Hindlimb muscle (tissue), 1 donor: ENCODE results near the gene HSPA6. TPM values are rescaled to one million over a fixed set of nuclear protein-coding genes. Genes with fewer than 3 reads are reported as not detected.
"Not testable (repeated sequence)": the region's sequence is repeated elsewhere in the genome, so short reads cannot be mapped to it uniquely, and the experiment has no call there.

Experiments
- DNase-seq: peaks from one replicate; pipeline ENCODE4 v3.0.0-alpha.2; 2013
- polyA plus RNA-seq: library from polyadenylated mRNA; unstranded; fragments of 120-200 nt; gene quantifications from one replicate; pipeline ENCODE4 v1.2.1, GENCODE V29; 2013; ENCODE audit not compliant: insufficient read length

Gene HSPA6
- polyA plus RNA-seq, 1 donor, result 0.67 TPM

DNA sequence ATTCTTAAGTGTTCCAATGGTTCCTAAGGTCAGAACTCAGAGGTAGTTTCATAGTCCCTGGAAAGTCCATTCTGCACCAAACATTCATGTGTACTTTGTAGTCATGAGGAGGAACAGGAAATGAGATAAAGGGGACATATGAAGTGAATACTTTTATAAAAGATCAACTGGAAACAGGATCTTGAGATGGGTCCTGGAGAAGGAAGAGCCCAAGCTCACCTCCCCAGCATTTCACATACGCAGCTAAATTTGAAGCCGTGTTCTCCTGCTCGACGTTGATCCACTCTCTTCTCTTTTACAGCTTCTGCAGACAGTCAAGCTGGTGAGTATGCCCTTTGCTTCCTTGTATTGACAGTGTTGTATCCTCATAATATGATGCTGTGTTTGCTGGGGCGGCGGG is 18.7 kb upstream of the HSPA6 start:
- no peak for DNase-seq

DNA sequence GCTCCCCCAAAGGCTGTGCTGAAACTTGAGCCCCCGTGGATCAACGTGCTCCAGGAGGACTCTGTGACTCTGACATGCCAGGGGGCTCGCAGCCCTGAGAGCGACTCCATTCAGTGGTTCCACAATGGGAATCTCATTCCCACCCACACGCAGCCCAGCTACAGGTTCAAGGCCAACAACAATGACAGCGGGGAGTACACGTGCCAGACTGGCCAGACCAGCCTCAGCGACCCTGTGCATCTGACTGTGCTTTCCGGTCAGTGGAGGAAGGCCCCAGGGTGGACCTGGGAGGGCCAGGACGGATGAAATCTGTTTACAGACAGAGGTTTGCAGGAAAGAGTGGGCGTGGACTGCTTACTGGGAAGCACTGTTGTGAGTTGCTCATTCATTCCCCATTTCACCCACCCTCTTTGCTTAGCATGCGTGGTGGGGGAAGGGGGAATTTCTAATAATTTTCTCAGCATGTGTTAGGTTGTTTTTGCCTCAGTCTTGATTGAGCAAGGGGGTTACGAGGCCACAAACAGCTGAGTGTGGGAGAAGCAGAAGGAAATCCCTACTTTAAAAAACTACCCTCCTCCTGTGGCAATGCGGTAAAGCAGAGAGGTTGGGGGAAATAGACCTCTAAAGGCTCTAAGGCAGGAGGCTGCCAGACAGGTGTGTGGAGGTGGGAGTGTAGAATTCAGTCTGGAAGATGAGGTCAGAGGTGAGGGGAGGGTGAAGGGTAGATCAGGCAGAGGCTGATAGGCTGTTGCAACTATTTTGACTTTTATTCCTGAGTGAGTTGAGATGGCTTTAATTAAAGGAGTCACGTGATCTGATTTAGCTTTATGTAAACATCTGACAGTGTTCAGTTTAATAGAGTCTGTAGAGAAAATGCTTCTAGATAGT is 17.8 kb upstream of the HSPA6 start:
- DNase-seq, result no peak

DNA sequence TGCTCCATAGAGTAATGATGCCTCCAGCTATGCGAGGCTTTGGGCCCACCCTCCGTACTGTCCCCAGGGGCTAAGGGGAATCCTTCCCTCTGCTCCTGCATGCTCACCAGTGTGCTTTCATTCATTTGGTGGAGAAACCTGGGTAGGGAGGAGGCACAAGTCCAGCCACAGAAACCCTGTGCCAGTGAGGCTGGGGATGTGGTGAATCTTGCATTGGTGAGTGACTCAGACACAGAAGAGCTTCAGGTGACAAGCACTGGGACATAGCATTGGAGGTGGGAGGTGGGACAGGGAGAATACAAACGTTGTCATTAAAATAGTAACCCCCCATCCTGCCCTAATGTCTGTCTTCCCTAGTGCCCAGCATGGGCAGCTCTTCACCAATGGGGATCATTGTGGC is 13.9 kb upstream of the HSPA6 start:
- no peak for DNase-seq

DNA sequence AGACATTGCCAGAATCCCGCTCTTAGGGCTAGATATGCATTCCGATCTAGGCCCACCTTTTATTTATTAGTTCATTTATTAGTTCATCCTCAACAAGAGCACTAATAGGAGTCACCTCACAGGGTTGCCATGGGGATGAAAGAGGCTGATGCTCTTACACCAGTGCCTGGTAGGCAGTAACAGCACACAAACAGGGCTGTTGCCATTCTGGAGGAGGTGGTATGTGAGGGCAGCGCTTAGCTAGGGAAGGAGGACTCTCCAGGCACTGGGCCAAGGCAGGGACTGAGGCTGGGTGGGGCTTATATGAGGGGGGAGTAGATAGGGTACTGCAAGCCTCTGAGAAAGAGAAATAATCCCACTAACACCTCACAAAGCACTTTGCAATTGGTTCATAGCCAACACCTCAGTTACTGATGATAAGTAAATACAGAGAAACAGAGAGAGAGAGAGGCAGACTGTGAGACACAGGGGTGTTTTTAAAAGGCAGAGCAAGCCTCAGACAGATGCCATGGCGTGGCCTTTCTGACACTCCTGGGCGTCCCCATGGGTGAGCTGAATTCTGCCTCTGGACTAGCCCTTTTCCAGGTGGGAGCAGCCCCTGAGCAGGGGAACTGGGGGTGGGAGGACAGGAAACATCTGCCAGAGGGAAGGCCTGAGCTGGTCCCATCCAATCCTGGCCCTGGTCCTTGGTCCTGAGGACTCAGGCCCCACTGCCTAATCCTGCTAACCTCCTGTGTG is 13.2 kb upstream of the HSPA6 start:
- DNase-seq, result no peak

DNA sequence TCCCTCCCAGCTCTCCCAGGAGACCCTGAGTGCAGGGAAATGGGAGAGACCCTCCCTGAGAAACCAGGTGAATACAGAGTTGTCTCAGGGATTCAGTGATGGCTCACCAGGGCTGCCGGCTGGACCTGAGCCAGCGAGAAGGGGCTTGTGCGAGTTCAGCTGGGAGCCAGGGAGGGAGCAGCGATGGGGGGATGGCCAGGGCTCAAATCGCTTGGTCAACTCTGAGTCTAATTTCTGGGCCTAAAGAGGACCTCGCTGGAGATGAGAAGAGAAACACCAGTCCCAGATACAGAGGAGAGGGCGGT is 12.6 kb upstream of the HSPA6 start:
- no peak for DNase-seq

DNA sequence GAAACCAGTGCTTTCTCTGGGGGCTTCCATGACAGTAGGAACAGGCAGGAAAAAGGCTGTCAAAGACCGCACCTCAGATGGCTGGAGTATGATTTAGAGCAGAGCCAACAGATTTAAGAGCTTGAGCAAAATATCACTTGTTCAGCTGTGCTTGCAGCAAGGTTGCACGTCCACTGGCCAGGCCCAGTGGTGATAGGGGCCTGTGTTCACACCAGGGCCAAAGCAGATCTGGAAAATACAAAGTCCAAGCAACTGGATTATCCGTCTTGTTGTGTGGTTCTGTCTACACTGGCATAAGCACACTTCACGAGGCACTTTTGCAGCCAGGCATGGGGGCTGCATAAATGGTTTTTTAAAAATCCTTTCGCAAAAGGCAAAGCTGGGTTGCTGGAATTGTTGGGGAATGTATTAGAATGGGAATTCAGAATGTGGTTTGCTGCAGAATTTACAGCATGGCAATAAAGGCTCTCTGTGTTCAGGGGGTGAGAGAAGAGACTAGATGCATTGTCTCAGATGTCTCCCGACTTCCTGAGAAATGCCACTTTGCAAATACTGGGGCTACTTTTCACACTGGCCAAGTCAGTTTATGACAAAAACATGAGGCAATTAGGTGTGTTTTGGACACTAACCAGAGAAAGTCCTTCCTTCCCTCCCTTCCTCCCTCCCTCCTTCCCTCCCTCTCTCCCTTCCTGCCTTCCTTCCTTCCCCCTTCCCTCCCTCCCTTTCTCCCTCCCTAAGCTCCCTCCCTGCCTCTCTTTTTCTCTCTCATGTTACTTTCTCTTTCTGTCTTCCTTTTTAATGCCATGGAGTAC is 11.5 kb upstream of the HSPA6 start:
- not testable (repeated sequence) for DNase-seq

DNA sequence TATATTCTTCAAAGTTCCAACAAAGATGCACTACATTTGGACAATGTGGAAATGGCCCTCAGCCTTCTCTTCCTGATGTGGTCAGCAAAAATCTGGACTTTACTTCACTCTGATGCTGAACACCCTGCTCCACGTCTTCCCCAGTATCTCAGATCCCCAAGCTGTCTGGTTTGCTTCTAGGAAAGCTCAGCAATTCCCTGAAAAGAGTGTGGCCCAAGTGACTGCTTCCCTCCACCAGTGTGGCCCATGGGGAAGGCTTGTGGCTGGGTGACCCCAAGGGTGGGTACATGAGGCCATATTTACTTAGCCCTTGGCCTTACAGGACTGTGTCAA is 10.9 kb upstream of the HSPA6 start:
- DNase-seq, result not testable (repeated sequence)

DNA sequence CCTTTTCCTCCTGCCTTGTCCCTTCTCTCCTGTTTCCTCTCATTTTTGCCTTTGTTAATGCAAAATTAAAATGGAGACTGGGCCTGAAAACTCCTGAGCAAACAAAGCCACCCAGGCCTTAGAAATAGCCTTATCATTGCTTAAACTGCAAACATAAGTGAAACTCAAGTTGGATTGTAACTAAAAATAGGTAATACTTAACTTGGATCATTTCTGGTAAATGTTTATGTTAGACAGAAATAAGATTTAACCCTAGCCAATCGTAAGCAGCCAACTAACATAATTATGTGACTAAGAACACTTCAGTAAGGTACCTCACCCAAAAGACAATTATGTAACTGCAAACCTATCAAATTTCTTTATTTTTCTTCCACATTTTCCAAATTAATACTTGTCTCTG is 10.4 kb upstream of the HSPA6 start:
- not testable (repeated sequence) for DNase-seq

DNA sequence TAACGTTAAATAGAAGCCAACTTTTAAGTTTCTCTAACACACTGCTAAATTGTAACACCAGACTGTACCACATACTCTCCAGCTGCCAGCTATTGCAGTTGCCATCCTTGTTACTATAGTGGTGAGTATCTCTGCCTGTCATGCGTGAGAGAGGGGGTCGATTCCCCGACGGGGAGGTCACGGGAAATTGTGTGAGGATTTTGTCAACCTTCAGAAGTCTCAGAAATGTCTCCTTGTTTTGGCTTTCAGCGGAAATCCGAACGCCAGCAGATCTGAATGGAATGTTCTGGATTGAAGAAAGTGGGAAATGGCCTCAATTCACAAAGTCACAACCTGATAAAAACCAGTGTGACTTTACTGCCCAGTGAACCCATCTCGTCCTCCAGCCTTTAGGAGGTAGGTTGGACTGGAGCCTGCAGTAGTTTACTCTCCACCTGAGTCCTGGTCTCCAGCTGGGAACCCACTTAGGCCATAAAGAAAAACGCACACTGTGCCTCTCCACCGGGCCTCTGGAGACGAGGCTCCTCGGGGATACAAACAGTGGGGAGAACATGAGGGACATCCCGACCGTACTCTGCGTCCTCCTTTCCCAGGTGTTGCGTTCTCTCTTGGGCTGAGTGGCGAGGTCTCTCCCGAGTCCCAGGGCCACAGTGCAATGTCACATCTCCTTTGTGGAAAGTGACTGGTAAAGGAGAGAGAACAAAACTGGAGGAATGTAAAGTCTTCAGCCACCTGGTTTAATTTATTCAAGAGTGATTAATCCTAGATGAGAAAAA is 1.1 kb upstream of the HSPA6 start:
- DNase-seq, result not testable (repeated sequence)

DNA sequence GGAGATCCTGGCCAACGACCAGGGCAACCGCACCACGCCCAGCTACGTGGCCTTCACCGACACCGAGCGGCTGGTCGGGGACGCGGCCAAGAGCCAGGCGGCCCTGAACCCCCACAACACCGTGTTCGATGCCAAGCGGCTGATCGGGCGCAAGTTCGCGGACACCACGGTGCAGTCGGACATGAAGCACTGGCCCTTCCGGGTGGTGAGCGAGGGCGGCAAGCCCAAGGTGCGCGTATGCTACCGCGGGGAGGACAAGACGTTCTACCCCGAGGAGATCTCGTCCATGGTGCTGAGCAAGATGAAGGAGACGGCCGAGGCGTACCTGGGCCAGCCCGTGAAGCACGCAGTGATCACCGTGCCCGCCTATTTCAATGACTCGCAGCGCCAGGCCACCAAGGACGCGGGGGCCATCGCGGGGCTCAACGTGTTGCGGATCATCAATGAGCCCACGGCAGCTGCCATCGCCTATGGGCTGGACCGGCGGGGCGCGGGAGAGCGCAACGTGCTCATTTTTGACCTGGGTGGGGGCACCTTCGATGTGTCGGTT is 477 bp downstream of the HSPA6 start:
- DNase-seq, result not testable (repeated sequence)

DNA sequence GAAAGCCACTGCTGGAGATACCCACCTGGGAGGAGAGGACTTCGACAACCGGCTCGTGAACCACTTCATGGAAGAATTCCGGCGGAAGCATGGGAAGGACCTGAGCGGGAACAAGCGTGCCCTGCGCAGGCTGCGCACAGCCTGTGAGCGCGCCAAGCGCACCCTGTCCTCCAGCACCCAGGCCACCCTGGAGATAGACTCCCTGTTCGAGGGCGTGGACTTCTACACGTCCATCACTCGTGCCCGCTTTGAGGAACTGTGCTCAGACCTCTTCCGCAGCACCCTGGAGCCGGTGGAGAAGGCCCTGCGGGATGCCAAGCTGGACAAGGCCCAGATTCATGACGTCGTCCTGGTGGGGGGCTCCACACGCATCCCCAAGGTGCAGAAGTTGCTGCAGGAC is 981 bp downstream of the HSPA6 start:
- DNase-seq, result not testable (repeated sequence)

DNA sequence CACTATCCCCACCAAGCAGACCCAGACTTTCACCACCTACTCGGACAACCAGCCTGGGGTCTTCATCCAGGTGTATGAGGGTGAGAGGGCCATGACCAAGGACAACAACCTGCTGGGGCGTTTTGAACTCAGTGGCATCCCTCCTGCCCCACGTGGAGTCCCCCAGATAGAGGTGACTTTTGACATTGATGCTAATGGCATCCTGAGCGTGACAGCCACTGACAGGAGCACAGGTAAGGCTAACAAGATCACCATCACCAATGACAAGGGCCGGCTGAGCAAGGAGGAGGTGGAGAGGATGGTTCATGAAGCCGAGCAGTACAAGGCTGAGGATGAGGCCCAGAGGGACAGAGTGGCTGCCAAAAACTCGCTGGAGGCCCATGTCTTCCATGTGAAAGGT is 1.6 kb downstream of the HSPA6 start:
- not testable (repeated sequence) for DNase-seq

DNA sequence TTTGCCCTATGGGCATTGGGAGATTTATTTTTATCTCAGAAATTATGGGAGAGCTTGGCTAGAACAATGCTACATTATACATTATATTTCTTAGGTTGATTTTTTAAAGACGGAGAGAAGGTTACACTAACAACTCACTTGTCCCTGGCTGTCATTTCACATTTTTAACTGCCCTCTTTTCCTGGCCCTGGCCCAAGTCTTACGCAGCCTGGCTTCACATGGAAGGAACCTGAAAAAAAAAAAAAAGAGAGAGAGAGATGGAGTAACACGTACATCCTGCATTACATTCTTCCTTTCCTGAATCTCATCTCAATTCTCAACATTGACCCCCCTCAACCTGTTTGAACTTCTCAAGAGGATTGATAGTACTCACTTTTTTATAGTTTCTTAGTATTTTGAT is 4.2 kb downstream of the HSPA6 start:
- DNase-seq, result not testable (repeated sequence)

DNA sequence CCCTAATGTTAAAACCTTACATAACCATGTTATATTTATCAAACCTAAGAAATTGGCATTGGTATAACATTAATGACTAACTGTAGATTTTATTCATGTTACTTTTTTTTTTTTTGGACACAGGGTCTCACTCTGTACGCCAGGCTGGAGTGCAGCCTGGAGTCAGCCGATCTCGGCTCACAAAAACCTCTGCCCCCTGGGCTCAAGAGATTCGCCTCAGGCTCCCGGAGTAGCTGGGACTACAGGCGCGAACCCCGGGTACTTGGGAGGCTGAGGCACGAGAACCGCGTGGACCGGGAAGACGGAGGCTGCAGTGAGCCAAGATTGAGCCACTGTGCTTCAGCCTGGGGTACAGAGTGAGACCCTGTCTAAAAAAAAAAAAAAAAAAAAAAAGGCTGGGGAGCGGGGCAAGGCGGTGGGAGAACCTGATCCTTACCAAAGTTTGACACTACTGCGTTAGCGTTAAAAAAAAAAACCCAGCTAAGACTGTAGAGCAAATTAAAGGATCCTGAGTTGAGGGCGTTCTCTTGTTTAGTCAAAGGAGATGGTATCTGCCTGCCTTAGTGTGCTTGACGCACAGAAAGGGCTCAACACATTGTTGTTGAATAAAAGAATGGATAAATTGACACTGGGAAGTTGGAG is 5.2 kb downstream of the HSPA6 start:
- not testable (repeated sequence) for DNase-seq

DNA sequence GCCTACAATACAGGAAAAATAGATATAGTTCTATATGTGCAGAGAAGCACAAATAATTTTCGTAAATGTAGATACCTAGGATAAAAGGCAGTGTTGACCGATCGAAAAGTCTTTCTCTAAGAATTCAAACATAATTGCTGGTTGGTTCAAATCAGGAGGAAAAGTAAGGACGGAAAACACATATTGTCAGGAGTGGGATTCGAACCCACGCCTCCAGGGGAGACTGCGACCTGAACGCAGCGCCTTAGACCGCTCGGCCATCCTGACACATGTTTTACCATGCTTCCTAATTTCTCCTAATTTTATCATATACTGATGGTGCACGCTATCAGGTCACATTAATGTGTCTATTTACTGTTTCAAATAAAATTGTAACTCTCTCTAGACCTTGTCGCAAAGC is 5.8 kb downstream of the HSPA6 start:
- DNase-seq, result peak; percentile 75

DNA sequence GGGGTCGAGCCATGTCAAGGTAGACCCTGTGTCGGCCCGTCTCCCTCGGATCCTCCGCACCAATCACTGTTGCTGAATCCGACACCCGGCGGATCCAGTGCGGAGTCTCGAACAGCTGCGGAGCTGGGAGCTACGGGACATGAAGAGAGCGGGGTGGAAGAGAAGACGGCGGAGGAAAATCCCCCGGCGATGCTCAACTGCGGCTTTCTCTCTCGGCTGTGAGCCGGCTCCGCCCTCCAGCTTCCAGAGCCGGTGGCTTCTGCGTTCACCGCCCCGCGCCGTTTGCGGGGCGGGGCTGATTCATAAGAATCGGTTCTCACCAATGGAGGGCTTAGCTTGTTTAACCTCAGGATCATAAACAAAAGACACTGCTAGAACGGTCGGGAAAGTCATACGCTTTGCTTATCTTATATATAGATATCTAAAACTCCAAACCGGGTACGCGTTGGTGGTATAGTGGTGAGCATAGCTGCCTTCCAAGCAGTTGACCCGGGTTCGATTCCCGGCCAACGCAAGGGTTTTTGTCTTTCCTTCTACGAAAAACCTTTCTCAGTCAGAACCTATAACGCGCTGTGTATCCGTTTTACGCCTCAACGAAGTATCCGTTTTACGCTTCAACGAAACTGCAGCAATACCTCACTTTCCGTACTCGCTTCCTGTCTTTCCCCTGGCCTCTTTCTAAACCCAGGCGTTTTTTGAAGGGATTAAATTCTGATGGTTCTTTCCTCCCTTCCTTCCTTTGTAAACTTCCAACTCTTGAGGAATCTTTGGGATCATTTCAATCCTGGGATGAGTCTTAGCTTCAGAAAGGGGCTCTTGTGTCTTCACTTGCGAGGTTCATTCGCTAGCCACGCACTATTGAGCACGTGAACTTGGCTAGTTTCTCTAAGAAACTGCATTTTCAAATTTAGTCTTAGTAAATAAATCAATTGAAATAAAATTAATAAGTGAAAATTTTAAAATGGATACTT is 6.6 kb downstream of the HSPA6 start:
- DNase-seq, result peak; percentile 83

DNA sequence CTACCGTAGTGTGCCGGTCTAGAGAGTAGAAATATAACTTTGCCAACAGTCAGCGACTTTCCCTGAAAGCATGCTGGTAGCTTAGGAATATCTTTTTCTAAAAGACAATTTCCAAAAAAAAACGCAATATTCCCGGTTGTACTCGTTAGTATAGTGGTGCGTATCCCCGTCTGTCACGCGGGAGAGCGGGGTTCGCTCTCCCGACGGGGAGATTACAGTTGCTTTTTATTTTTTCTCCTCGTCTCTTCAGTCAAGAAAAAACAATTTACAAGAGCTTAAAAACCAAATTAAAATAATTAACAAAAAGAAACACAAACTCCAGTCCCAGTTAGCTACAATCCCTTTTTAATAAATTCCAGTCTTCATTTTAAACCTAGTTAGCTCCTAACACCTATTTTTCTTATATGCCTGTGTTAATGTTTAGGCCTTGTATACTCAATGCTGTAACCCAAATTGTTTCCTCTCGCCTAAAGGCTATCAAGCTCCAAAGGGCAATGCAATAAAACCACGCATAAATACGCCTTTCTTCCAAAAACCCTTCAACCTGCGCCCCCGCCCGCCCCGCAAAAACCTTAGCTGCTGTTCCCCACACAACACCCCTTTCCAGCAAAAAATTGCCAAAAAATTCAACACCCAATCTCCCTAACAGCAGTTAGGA is 7.8 kb downstream of the HSPA6 start:
- no peak for DNase-seq

DNA sequence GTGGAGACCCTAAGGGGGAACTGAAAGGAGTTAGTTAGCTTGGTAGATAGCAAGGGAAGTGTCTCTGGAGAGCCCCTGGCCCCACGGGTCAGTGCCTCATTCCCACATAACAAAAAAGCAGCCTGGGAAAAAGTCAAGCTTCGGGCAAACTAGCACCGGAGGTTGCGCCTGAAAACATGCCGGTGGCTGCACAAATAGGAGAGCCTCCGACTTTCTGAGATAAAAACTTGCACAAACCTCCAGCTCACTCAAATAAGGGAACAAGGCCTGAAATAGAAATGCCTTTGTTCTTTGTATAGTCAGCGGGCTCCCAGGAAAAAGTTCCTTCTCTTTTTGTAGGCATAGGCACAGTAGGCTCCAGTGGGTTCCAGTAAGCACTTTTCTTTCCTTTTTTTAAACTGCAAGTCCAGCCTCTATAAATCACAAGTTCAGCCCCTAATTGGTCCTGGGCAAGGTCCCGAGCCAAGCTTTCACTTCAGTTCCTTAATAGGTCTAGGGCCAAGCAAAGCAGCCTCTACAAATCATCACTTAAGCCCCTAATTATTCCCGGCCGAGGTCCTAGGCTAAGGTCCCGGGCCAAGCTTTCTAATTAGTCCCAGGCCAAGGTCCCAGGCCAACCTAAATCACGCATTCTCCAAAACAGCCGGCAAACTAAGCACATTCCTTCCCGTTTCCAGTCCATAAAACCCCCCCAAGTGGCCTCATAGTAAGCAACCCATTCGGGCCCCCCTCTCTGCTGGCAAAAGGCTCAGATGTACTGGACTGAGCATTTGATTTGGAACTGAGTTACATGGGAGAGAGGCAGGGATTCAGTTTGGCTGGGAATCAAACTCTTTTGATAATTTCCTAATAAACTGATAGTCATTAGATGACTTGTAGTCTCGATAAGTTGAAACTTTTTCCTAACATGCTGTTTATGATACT is 8.6 kb downstream of the HSPA6 start:
- DNase-seq, result not testable (repeated sequence)
